ENCODE results near the gene CXADR.

CXADR gene

GRCh38 chr21:17612023-17612564 is 99.3 kb downstream of the CXADR start:
- Histone ChIP-seq H3K4me3 (ENCODE audit: low read length, poor library complexity, severe bottlenecking) (peak overlapping the region; percentile 80), H2AFZ (ENCODE audit: low read length) (peak overlapping the region; percentile 44), H4K20me1 (ENCODE audit: insufficient read depth, low read length, poor library complexity, severe bottlenecking) (peaks cover 43% of the 10 kb centered on the region), H3F3A (ENCODE audit: low read depth) (peaks cover 5% of the 10 kb centered on the region; the same call in 1 of the 2 replicates), H3K27me3 (ENCODE audit: insufficient read depth, low read length, poor library complexity, severe bottlenecking) (no peaks in the 10 kb centered on the region), H3K9ac (ENCODE audit: low read depth, low read length, poor library complexity, severe bottlenecking) (peak overlapping the region; percentile 91), H3K9me2 (replicated peaks; ENCODE audit: low read depth, low read length) (no peaks in the 10 kb centered on the region), H3K4me1 (ENCODE audit: insufficient read depth, low read length, poor library complexity, severe bottlenecking) (peaks cover 37% of the 10 kb centered on the region), H3K9me3 (ENCODE audit: insufficient read depth, low read depth, low read length) (no peaks in the 10 kb centered on the region), H3K79me2 (ENCODE audit: insufficient read depth, low read length) (peaks cover 53% of the 10 kb centered on the region), H3K4me2 (ENCODE audit: low read depth, low read length, poor library complexity, severe bottlenecking) (peak overlapping the region; percentile 95), H3K36me3 (ENCODE audit: insufficient read depth, low read length) (peaks cover 5% of the 10 kb centered on the region)
- no peak for TF ChIP-seq EZH2phosphoT487 (IDR thresholded peaks at IDR 0.05; ENCODE audit: borderline replicate concordance)
- TF ChIP-seq, protein P1, sequence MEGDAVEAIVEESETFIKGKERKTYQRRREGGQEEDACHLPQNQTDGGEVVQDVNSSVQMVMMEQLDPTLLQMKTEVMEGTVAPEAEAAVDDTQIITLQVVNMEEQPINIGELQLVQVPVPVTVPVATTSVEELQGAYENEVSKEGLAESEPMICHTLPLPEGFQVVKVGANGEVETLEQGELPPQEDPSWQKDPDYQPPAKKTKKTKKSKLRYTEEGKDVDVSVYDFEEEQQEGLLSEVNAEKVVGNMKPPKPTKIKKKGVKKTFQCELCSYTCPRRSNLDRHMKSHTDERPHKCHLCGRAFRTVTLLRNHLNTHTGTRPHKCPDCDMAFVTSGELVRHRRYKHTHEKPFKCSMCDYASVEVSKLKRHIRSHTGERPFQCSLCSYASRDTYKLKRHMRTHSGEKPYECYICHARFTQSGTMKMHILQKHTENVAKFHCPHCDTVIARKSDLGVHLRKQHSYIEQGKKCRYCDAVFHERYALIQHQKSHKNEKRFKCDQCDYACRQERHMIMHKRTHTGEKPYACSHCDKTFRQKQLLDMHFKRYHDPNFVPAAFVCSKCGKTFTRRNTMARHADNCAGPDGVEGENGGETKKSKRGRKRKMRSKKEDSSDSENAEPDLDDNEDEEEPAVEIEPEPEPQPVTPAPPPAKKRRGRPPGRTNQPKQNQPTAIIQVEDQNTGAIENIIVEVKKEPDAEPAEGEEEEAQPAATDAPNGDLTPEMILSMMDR (conservative IDR thresholded peaks at IDR 0.05; ENCODE audit: low read length) = no peak

GRCh38 chr21:17612565-17613241 is 99.9 kb downstream of the CXADR start, which contains the start of gene BTG3:
Gene BTG3 (minus strand): TSS chr21:17612901. CDS start chr21:17609144, 3,757 bp downstream.
- peaks cover 34% of the 10 kb centered on the region for H3K4me1 ChIP-seq (ENCODE audit: insufficient read depth, low read length, poor library complexity, severe bottlenecking)
- peak within 1 kb of the TSS; percentile 95 for H3K4me2 ChIP-seq (ENCODE audit: low read depth, low read length, poor library complexity, severe bottlenecking)
- H3K9me3 ChIP-seq (ENCODE audit: insufficient read depth, low read depth, low read length) = no peaks in the 10 kb centered on the region
- H3F3A ChIP-seq (ENCODE audit: low read depth) = peaks cover 5% of the 10 kb centered on the region; the same call in 1 of the 2 replicates
- H2AFZ ChIP-seq (ENCODE audit: low read length) = peak within 1 kb of the TSS; percentile 74
- peak within 1 kb of the TSS; percentile 91 for H3K9ac ChIP-seq (ENCODE audit: low read depth, low read length, poor library complexity, severe bottlenecking)
- peaks cover 47% of the 10 kb centered on the region for H3K79me2 ChIP-seq (ENCODE audit: insufficient read depth, low read length)
- TF ChIP-seq, protein P1 (conservative IDR thresholded peaks at IDR 0.05; ENCODE audit: low read length) = no peak
- no peak for TF ChIP-seq EZH2phosphoT487 (IDR thresholded peaks at IDR 0.05; ENCODE audit: borderline replicate concordance)
- peak within 1 kb of the TSS; percentile 80 for H3K4me3 ChIP-seq (ENCODE audit: low read length, poor library complexity, severe bottlenecking)
- H4K20me1 ChIP-seq (ENCODE audit: insufficient read depth, low read length, poor library complexity, severe bottlenecking) = peaks cover 37% of the 10 kb centered on the region
- peaks cover 5% of the 10 kb centered on the region for H3K36me3 ChIP-seq (ENCODE audit: insufficient read depth, low read length)
- no peaks in the 10 kb centered on the region for H3K27me3 ChIP-seq (ENCODE audit: insufficient read depth, low read length, poor library complexity, severe bottlenecking)
- no peaks in the 10 kb centered on the region for H3K9me2 ChIP-seq (replicated peaks; ENCODE audit: low read depth, low read length)

- peaks cover 28% of the 10 kb centered on the region for H3K4me1 ChIP-seq (ENCODE audit: insufficient read depth, low read length, poor library complexity, severe bottlenecking)
- no peaks in the 10 kb centered on the region for H3K9me3 ChIP-seq (ENCODE audit: insufficient read depth, low read depth, low read length)
- TF ChIP-seq, protein P1 (conservative IDR thresholded peaks at IDR 0.05; ENCODE audit: low read length) = no peak
- no peak for TF ChIP-seq EZH2phosphoT487 (IDR thresholded peaks at IDR 0.05; ENCODE audit: borderline replicate concordance)
- H3K4me2 ChIP-seq (ENCODE audit: low read depth, low read length, poor library complexity, severe bottlenecking) = peak overlapping the region; percentile 95
- peaks cover 41% of the 10 kb centered on the region for H3K79me2 ChIP-seq (ENCODE audit: insufficient read depth, low read length)
- H3F3A ChIP-seq (ENCODE audit: low read depth) = peaks cover 5% of the 10 kb centered on the region; the same call in 1 of the 2 replicates
- H3K9me2 ChIP-seq (replicated peaks; ENCODE audit: low read depth, low read length) = no peaks in the 10 kb centered on the region
- peaks cover 4% of the 10 kb centered on the region for H3K36me3 ChIP-seq (ENCODE audit: insufficient read depth, low read length)
- H3K9ac ChIP-seq (ENCODE audit: low read depth, low read length, poor library complexity, severe bottlenecking) = no peak overlapping the region
- H3K27me3 ChIP-seq (ENCODE audit: insufficient read depth, low read length, poor library complexity, severe bottlenecking) = no peaks in the 10 kb centered on the region
- peak overlapping the region; percentile 74 for H2AFZ ChIP-seq (ENCODE audit: low read length)
- peak overlapping the region; percentile 80 for H3K4me3 ChIP-seq (ENCODE audit: low read length, poor library complexity, severe bottlenecking)
- peaks cover 32% of the 10 kb centered on the region for H4K20me1 ChIP-seq (ENCODE audit: insufficient read depth, low read length, poor library complexity, severe bottlenecking)
Observed at GRCh38 chr21:17613242-17613676, 100.4 kb downstream of the CXADR start.
